HL-60 (cell line): ENCODE data around the gene ATP1A2.

ENCODE experiments used
- DNase-seq, 2 experiments: peaks; one replicate each; pipeline ENCODE4 v3.0.0-alpha.2; 2010 to 2020; ENCODE audit warnings: low read depth in 1 of 2, low spot score in 1 of 2
- H3K27ac ChIP-seq: fragments of 250-450 bp; sonication (Bioruptor Pico); replicated peaks from 2 replicates; pipeline ENCODE4 v1.5.1; 2020; ENCODE audit warnings: mild to moderate bottlenecking, moderate library complexity
- H3K27me3 ChIP-seq: fragments of 250-450 bp; sonication (Bioruptor Pico); 2 replicates; pipeline ENCODE4 v1.5.1; 2021; ENCODE audit warnings: mild to moderate bottlenecking, moderate library complexity; ENCODE audit not compliant: insufficient read depth, poor library complexity, severe bottlenecking
- H3K4me3 ChIP-seq: replicated peaks from 2 replicates; pipeline ENCODE4 v1.5.1; 2011; ENCODE audit warnings: mild to moderate bottlenecking, control low read depth, low read length; ENCODE audit not compliant: insufficient read depth
- CTCF ChIP-seq: IDR thresholded peaks from one replicate; pipeline ENCODE4 v1.5.1; 2011; ENCODE audit warnings: low read length, control low read depth, inconsistent platforms; ENCODE audit not compliant: insufficient read depth
- GABPA ChIP-seq: IDR thresholded peaks from 2 replicates; pipeline ENCODE4 v1.6.1; 2012; ENCODE audit warnings: low read depth
- POLR2AphosphoS5 ChIP-seq: IDR thresholded peaks from 2 replicates; pipeline ENCODE4 v1.6.1; 2012; ENCODE audit warnings: low read depth
- REST ChIP-seq: IDR thresholded peaks from 2 replicates; pipeline ENCODE4 v1.6.1; 2012; ENCODE audit warnings: low read depth; ENCODE audit not compliant: insufficient replicate concordance
- SPI1 ChIP-seq: IDR thresholded peaks from 2 replicates; pipeline ENCODE4 v1.6.1; 2012; ENCODE audit warnings: low read depth, mild to moderate bottlenecking, borderline replicate concordance

ATP1A2 gene

GRCh38 chr1:160093624-160094290, 21.8 kb upstream of the ATP1A2 start:
- Histone ChIP-seq H3K27me3 (no peaks in the 10 kb centered on the region), H3K27ac (no peak overlapping the region), H3K4me3 (no peak overlapping the region)
- DNase-seq: no peak
- TF ChIP-seq CTCF: no peak
- TF ChIP-seq POLR2AphosphoS5: no peak
- TF ChIP-seq SPI1: no peak
- no peak for TF ChIP-seq REST

GRCh38 chr1:160094291-160094625, 21.3 kb upstream of the ATP1A2 start:
- DNase-seq: no peak
- no peak overlapping the region for H3K27ac ChIP-seq
- TF ChIP-seq SPI1 (no peak), CTCF (no peak), REST (no peak), POLR2AphosphoS5 (no peak), GABPA (no peak)
- H3K4me3 ChIP-seq: no peak overlapping the region
- no peaks in the 10 kb centered on the region for H3K27me3 ChIP-seq

- H3K27me3 ChIP-seq: no peaks in the 10 kb centered on the region
- TF ChIP-seq REST (no peak), POLR2AphosphoS5 (no peak), GABPA (no peak), SPI1 (no peak), CTCF (no peak)
- H3K4me3 ChIP-seq: no peak overlapping the region
- no peak for DNase-seq
- no peak overlapping the region for H3K27ac ChIP-seq
Measured at GRCh38 chr1:160094806-160095205, 20.8 kb upstream of the ATP1A2 start.
